ENCODE results near the gene SPOCK2.
A peak's percentile ranks its signal among the peaks of the same experiment; 100 is the strongest.

Gene SPOCK2

GRCh38 chr10:72092987-72093386, 4.6 kb upstream of the SPOCK2 start (continued):
- TF ChIP-seq SP7 (tag by site-specific recombination; IDR thresholded peaks at IDR 0.05) (no peak), GLIS2 (tag by site-specific recombination; IDR thresholded peaks at IDR 0.05) (no peak), SP3 (tag by site-specific recombination; IDR thresholded peaks at IDR 0.05) (no peak), IKZF3 (tag by site-specific recombination; IDR thresholded peaks at IDR 0.05) (peak; percentile 39; the same call in 1 of the 2 replicates), GLIS1 (tag by site-specific recombination; IDR thresholded peaks at IDR 0.05) (peak; percentile 68), ZNF830 (tag by site-specific recombination; IDR thresholded peaks at IDR 0.05; ENCODE audit: low read depth) (no peak), PRDM10 (tag by site-specific recombination; IDR thresholded peaks at IDR 0.05) (peak; percentile 41), SCRT1 (tag by site-specific recombination; IDR thresholded peaks at IDR 0.05; ENCODE audit: borderline replicate concordance) (no peak), ZNF707 (tag by site-specific recombination; IDR thresholded peaks at IDR 0.05) (no peak), ZBTB7A (tag by site-specific recombination; IDR thresholded peaks at IDR 0.05; ENCODE audit: low read depth) (no peak), PRDM2 (tag by site-specific recombination; IDR thresholded peaks at IDR 0.05; ENCODE audit: borderline replicate concordance) (no peak), ZBTB17 (tag by site-specific recombination; IDR thresholded peaks at IDR 0.05) (peak; percentile 65), ZNF274 (IDR thresholded peaks at IDR 0.05; ENCODE audit: low read length) (no peak), ZNF274 (tag by site-specific recombination; IDR thresholded peaks at IDR 0.05; ENCODE audit: borderline replicate concordance) (no peak), TCF7L2 (IDR thresholded peaks at IDR 0.05; ENCODE audit: borderline replicate concordance, low read depth, low read length) (no peak), ZNF560 (tag by site-specific recombination; IDR thresholded peaks at IDR 0.05; ENCODE audit: borderline replicate concordance) (no peak), ZFP3 (tag by site-specific recombination; IDR thresholded peaks at IDR 0.05; ENCODE audit: low read depth) (no peak), ZNF704 (tag by site-specific recombination; IDR thresholded peaks at IDR 0.05) (no peak), ZNF266 (tag by site-specific recombination; IDR thresholded peaks at IDR 0.05; ENCODE audit: low read depth) (no peak), ZNF202 (tag by site-specific recombination; IDR thresholded peaks at IDR 0.05; ENCODE audit: borderline replicate concordance) (no peak), ZNF660 (tag by site-specific recombination; IDR thresholded peaks at IDR 0.05) (no peak), ZNF366 (tag by site-specific recombination; conservative IDR thresholded peaks at IDR 0.05) (peak; percentile 41; the same call in 1 of the 2 replicates), ZNF112 (tag by site-specific recombination; IDR thresholded peaks at IDR 0.05) (no peak), ZNF76 (tag by site-specific recombination; IDR thresholded peaks at IDR 0.05; ENCODE audit: borderline replicate concordance, low read depth) (no peak), PRDM1 (tag by site-specific recombination; IDR thresholded peaks at IDR 0.05) (peak; percentile 79), ZNF654 (tag by site-specific recombination; IDR thresholded peaks at IDR 0.05; ENCODE audit: low read depth) (no peak), GFI1B (tag by site-specific recombination; IDR thresholded peaks at IDR 0.05) (no peak)
- TF ChIP-seq, protein P1, sequence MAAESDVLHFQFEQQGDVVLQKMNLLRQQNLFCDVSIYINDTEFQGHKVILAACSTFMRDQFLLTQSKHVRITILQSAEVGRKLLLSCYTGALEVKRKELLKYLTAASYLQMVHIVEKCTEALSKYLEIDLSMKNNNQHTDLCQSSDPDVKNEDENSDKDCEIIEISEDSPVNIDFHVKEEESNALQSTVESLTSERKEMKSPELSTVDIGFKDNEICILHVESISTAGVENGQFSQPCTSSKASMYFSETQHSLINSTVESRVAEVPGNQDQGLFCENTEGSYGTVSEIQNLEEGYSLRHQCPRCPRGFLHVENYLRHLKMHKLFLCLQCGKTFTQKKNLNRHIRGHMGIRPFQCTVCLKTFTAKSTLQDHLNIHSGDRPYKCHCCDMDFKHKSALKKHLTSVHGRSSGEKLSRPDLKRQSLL (tag by site-specific recombination; IDR thresholded peaks at IDR 0.05), result no peak
- TF ChIP-seq, protein P2, sequence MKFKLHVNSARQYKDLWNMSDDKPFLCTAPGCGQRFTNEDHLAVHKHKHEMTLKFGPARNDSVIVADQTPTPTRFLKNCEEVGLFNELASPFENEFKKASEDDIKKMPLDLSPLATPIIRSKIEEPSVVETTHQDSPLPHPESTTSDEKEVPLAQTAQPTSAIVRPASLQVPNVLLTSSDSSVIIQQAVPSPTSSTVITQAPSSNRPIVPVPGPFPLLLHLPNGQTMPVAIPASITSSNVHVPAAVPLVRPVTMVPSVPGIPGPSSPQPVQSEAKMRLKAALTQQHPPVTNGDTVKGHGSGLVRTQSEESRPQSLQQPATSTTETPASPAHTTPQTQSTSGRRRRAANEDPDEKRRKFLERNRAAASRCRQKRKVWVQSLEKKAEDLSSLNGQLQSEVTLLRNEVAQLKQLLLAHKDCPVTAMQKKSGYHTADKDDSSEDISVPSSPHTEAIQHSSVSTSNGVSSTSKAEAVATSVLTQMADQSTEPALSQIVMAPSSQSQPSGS (tag by site-specific recombination; IDR thresholded peaks at IDR 0.05; ENCODE audit: low read depth), result peak; percentile 34; the same call in 1 of the 2 replicates
